ENCODE measurements around the gene SERPINE3.

Gene SERPINE3

GRCh38 chr13:51339354-51339753, at the start of gene SERPINE3:
TSS of gene SERPINE3 (plus strand) at chr13:51339691. CDS start at chr13:51341092, 1,401 bp downstream.
- DNase-seq (ENCODE audit: low spot score), result no peak

GRCh38 chr13:51291341-51291740, 48.1 kb upstream of the SERPINE3 start:
- no peak for DNase-seq (ENCODE audit: low spot score)

- DNase-seq (ENCODE audit: low spot score), result no peak
Observed at GRCh38 chr13:51292000-51292565, 47.4 kb upstream of the SERPINE3 start.

DNA sequence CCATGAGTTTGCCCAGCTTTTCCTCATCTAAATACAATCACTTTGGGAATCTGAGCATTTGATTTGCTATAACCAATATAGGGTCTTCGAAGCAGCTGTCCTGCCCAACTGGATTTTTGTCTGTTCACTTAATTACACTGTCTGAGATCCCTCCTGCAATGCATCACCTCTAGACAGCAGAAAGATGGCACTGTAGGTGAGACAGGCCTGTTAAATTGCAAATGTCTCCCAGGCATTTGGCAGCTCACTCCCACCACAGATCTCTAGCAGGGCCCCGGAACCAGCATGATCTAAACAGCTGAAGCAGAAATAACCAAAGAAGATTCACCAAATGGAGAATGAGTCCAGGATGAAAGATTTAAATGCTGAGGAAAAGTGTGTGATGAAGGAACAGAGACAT, 41.9 kb upstream of the SERPINE3 start:
- no peak for DNase-seq (ENCODE audit: low spot score)

DNA sequence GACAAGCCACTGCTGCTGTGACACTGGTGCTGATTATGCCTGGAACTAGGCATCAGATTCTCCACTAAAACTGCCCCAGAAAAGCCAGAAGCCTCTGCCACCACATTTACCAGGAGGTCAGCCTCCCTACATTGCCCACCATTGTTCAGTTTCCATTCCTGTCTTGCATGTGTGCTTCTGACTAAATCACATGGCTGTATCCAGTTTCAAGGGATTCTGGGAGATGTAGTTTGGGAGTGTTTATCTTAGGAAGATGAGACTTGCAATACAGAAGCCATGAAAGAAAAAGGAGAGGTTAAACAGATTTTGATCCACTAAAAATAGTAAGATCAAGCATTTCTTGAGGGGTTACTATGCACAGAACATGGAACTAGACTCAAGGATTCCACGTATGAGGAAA, 40.7 kb upstream of the SERPINE3 start:
- no peak for DNase-seq (ENCODE audit: low spot score)

DNA sequence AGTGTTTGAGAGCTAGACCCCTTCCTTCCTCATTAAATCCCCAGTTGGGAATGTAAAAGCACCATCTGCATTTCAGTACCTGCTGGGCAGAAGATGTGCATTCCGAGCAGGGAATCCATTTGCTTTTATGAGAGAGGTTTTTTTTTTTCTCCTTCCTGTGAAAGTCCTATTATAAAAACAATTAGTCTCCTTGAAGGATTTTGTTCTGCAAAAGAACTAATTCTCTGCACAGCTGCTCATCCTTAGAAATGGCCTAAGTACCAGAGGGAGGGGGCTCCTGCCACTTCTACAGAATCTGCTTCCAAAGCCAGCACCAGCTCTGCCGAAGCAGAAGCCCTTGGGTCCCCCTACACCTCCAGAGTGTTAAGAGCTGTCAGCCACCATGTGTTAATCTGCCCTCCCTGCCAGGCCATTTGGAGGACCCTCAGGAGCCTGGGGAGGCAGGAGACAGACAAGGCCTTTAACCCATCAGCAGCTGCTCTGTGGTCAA, 36.4 kb upstream of the SERPINE3 start:
- no peak for DNase-seq (ENCODE audit: low spot score)

GRCh38 chr13:51303882-51304281, 35.6 kb upstream of the SERPINE3 start:
- no peak for DNase-seq (ENCODE audit: low spot score)

DNA sequence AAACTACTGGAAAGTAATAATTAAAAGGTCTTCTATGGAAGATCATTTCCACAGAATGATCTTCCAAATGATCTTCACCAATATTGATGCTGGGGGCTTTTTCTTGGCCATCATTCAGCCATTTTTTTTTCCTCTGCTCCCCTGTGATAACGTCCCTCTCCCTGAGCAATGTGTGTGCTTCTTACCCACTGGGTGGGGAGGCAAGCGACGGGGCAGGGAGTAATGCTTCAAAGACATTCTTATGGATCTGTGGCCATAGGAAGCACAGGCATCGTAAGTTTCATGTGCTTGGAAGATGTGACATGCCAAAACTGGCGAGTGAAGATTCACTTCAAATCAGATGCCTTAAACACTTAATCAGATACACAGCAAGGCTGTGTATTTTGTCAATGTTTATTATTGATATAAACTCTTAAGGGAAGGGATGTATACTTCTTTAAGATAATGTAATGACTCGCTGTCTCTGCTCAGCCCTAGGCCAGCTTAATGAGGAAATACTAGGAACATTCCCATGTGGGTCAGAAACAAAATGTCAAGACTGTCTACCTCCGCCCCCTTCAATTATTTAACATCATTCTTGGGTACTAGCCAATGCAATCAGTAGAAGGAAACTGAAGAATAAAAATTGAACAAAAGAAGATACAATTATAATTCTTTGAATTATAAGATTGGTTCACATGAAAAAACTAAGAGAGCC, 34.1 kb upstream of the SERPINE3 start:
- no peak for DNase-seq (ENCODE audit: low spot score)

DNA sequence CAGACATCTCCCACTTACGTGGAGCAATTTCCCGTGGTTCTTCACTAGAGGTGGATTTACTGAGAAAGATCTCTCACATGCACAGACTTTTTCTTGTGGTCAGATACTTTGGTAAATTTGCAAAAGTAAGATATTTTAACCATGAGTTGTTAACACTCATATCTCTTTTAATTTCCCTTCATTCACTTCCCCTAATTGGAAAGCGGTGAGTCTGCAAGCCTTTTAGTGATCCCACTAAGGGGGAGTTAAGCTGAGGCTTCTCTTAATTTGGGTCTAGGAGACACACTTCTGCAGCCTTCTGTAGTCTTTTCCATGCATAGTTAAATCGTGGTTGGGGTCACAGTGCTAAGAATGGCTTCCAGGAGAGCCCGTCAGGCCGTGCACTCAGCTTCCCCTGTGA, 30.7 kb upstream of the SERPINE3 start:
- no peak for DNase-seq (ENCODE audit: low spot score)

- no peak for DNase-seq (ENCODE audit: low spot score)
Observed at GRCh38 chr13:51311231-51311630, 28.3 kb upstream of the SERPINE3 start.

DNA sequence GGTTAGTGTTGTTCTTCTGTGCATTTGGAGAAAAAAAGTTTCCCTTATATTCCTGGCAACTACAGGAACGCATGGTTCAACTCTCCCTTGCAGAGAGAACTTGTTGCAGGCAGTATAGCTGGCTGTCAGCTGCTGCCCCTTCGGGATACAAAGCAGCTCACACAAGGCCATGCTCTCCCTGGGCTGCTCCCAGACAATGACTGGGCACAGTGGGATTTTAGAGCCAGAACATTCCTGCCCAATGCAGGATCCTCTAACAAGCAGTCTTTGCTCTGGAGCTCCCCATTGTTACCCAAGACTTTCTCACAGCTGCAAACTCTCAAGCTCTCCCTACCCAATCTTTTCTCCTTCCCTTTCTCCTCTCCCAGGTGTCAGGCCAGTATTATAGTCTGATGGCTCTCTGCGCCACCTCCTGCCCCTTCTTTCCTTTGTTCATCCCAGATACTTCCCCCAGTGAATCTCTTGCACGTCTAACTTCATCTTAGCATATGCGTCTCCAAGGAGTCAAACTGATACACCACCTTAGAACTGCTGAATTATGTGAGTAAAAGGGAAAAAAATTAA, 27.5 kb upstream of the SERPINE3 start:
- DNase-seq (ENCODE audit: low spot score), result no peak

- DNase-seq (ENCODE audit: low spot score), result no peak
Observed at GRCh38 chr13:51313619-51314018, 25.9 kb upstream of the SERPINE3 start.

GRCh38 chr13:51317262-51317661, 22.2 kb upstream of the SERPINE3 start:
- DNase-seq (ENCODE audit: low spot score), result peak; percentile 14

DNA sequence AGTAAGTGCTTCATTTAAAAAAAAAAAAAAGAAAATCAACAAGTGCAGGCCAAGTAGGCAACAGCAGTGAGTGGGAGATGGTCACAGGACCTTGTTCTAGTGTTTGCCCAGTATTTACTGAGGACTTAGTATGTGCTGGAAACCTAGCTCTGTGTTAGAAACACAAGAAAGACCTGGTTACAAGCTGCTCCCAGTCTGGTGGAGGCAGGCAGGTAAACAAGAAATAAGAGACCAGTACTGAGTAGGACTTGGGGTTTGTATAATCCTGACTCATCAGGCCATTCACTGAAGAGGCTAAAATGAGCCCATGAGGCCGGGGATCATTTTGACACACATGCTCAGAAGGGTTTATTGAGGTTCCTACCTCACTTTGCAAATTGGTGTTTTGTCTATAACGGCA, 21.5 kb upstream of the SERPINE3 start:
- no peak for DNase-seq (ENCODE audit: low spot score)

- no peak for DNase-seq (ENCODE audit: low spot score)
Observed at GRCh38 chr13:51318876-51319275, 20.6 kb upstream of the SERPINE3 start.

DNA sequence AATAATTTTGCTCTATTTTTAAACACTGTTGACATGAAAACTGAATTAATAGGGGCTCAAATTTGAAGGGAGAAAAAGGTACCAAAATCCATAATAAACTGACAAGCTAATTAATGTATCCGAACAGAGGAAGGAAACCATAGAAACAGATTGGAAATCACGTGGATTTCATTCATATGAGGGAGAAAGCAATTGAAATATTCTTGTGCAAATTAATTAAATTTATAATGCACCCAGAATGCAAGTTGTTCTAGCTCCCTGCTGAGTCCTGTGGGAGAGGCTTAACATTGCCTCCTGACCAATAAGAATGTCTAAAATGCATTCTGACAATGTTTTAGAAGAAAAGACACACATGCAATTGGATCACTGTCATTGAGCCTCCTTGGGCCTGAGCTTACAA, 17.7 kb upstream of the SERPINE3 start:
- no peak for DNase-seq (ENCODE audit: low spot score)

- no peak for DNase-seq (ENCODE audit: low spot score)
Observed at GRCh38 chr13:51322826-51323225, 16.7 kb upstream of the SERPINE3 start.

DNA sequence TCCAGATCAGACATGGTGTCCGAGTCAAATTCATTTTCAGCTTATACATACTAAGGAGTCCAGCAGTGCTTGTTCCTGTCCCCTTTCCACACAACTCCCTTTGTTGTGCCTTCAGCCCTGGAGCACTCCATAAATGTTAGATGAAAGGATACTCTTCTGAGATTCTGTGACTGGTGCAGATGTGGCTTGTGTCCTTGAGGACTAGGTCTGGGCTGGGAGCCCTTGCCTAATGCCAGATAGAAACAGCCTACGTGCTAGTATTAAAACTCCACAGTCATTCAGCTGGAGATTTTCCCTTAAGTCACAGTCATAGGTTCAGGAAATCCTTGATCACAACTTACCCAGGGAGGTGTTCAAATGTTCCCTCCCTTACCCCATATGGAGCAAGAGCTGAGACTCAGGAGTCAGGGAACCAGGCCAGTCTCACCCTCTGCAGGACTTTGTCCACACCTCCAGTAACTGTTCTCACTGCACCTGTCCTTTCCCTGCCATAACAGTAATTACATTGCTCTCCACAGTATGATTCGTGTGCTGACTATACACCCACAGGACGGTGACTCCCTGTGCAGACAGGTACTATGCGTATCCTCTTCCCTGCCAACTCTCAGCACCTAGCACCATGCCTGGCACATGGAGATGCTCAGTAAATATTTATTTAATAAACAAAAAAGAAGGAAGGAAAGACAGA, 15.5 kb upstream of the SERPINE3 start:
- no peak for DNase-seq (ENCODE audit: low spot score)

DNA sequence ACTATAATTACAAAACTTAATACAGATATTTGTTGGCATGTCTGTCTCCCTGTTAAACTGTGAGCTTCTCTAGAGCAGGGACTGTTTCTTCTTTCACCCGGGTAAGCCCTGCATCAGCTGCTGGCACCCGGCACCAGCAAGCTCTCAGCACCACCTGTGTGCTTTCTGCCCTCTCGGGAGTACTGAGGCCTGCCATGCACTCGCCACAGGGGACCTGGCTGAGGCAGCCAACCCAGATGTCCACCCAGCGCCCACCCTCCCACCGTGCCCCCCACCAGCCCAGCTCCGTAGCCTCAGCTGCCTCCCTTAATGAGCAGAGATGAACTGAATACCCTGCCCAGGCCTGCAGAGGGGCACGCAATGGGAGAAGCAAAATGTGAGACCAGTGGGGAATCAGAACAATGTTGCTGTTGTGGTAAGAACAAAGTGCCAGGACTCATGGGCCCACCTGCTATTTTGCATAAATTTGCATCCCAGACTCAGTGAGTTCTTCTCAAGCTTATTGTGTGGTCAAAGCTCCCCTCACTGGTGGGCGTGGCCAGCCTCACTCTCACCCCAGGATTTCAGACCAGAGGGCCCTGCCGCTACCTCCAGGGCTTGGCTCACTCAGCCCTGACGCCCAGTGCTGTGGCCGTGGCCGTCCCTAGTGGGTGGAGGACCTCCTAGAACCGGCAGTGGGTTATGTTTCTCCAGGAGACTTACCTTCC, 14.6 kb upstream of the SERPINE3 start:
- no peak for DNase-seq (ENCODE audit: low spot score)

GRCh38 chr13:51325837-51326236, 13.7 kb upstream of the SERPINE3 start:
- DNase-seq (ENCODE audit: low spot score), result no peak

DNA sequence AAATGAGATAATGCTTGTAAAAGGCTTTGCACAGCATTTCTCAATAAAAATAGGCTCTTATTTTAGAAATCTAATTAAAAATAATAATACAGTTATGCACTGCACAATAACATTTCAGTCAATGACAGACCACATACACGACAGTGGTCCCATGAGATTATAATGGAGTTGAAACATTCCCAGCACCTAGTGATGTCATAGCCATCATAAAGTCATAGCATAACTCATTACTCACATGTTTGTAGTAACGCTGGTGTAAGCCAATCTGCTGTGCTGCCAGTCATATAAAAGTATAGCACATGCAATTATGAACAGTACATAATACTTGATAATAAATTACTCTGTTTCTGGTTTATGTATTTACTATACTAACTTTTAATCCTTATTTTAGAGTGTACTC, 12.7 kb upstream of the SERPINE3 start:
- DNase-seq (ENCODE audit: low spot score), result no peak

GRCh38 chr13:51327961-51328360, 11.5 kb upstream of the SERPINE3 start:
- no peak for DNase-seq (ENCODE audit: low spot score)

All from hepatic stellate cell (primary cell).